ENCODE results near the gene BCR.

Gene BCR

DNA sequence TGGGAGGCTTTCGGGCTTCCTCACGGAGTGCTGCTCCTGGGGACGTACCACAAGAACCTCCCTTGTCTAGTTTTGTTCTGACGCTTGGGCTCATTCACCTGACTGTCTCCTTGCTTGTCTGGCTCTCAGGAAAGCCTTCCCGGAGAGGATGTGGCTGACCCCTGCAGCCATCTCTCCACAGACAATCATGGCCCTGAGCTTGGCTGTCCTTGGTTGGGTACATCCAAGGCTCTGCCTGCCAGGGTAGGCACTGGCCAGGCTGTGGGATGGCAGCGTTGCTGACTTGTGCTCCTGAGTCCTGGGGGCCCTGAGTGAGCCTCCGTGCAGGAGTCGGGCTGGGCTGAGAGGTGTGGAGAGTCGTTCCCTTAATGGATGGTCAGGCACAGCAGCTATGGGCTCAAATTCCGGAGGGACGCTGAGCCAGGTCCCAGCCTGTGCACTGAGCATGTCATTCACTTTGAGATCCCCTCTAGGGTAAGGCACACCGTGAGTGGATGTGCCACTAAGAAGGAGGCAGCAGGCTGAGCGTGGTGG lies 32.8 kb downstream of the BCR start:
- DNase-seq (ENCODE audit: low read depth): no peak
- H3K4me3 ChIP-seq (ENCODE audit: low read depth, low read length): no peak overlapping the region
- TF ChIP-seq, protein P1, sequence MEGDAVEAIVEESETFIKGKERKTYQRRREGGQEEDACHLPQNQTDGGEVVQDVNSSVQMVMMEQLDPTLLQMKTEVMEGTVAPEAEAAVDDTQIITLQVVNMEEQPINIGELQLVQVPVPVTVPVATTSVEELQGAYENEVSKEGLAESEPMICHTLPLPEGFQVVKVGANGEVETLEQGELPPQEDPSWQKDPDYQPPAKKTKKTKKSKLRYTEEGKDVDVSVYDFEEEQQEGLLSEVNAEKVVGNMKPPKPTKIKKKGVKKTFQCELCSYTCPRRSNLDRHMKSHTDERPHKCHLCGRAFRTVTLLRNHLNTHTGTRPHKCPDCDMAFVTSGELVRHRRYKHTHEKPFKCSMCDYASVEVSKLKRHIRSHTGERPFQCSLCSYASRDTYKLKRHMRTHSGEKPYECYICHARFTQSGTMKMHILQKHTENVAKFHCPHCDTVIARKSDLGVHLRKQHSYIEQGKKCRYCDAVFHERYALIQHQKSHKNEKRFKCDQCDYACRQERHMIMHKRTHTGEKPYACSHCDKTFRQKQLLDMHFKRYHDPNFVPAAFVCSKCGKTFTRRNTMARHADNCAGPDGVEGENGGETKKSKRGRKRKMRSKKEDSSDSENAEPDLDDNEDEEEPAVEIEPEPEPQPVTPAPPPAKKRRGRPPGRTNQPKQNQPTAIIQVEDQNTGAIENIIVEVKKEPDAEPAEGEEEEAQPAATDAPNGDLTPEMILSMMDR (IDR thresholded peaks at IDR 0.05; ENCODE audit: control insufficient read depth, extremely low read depth, insufficient read depth): no peak

GRCh38 chr22:23213581-23214334 lies 33.4 kb downstream of the BCR start:
- TF ChIP-seq, protein P1 (IDR thresholded peaks at IDR 0.05; ENCODE audit: control insufficient read depth, extremely low read depth, insufficient read depth): no peak
- no peak overlapping the region for H3K4me3 ChIP-seq (ENCODE audit: low read depth, low read length)
- DNase-seq (ENCODE audit: low read depth): no peak

GRCh38 chr22:23214398-23214797 lies 34.1 kb downstream of the BCR start:
- no peak overlapping the region for H3K4me3 ChIP-seq (ENCODE audit: low read depth, low read length)
- no peak for DNase-seq (ENCODE audit: low read depth)
- TF ChIP-seq, protein P1 (IDR thresholded peaks at IDR 0.05; ENCODE audit: control insufficient read depth, extremely low read depth, insufficient read depth): no peak

GRCh38 chr22:23215294-23216241 lies 35.3 kb downstream of the BCR start:
- H3K4me3 ChIP-seq (ENCODE audit: low read depth, low read length): no peak overlapping the region
- no peak for DNase-seq (ENCODE audit: low read depth)
- TF ChIP-seq, protein P1 (IDR thresholded peaks at IDR 0.05; ENCODE audit: control insufficient read depth, extremely low read depth, insufficient read depth): no peak

GRCh38 chr22:23216461-23217170 lies 36.3 kb downstream of the BCR start:
- no peak overlapping the region for H3K4me3 ChIP-seq (ENCODE audit: low read depth, low read length)
- TF ChIP-seq, protein P1 (IDR thresholded peaks at IDR 0.05; ENCODE audit: control insufficient read depth, extremely low read depth, insufficient read depth): no peak
- DNase-seq (ENCODE audit: low read depth): no peak

All from LNCaP clone FGC (cell line).